HG02759 (cell line): ENCODE data around the gene WNK2.

Experiments
- ATAC-seq: cut with Tn5 transposase; IDR thresholded peaks from one replicate; pipeline ENCODE4 v1.9.1; 2021; ENCODE audit warnings: mild to moderate bottlenecking, moderate library complexity; ENCODE audit not compliant: unreplicated experiment

The WNK2 gene

DNA sequence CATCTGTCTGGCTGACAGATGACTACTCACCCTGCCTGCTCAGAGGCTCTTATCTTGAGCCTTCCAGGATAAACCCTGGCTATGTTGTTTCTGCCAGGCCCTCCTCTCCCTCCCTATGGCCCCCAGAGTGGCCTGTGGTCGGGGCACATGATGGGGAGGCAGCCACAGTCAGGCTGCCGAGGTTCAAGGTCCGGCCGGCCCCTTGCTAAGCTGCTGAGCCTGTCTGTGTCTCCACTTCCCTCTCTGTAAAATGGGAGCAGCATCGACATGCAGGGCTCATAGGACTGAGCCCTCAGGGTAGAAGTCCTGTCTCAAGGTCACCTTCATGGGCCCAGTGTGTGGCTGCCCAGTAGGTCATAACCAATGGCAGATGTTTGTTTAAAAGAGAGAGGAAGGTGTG lies 28.5 kb downstream of the WNK2 start:
- no peak for ATAC-seq

GRCh38 chr9:93216073-93216365 lies 32.1 kb downstream of the WNK2 start:
- ATAC-seq = no peak

- no peak for ATAC-seq
Measured at GRCh38 chr9:93217706-93218105, 33.8 kb downstream of the WNK2 start.

DNA sequence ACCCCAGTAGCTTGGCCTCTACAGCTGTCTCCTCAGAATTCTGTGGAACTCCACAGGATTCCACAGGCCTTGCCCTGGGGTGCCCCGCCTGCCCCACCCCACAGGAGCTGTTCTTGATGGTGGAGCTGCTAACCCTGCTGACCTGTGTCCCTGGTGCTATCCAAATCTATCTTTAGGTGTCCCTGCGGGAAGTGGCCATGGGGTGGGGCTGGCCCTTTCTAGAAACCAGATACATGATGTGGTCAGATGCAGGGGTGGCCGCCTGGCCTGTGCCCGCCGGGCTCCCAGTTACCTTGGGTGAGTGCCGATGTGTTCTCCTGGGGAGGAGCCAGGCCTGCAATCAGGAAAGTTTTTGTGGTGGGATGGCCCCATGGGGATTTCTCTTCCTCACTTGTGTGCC lies 34.2 kb downstream of the WNK2 start:
- no peak for ATAC-seq

DNA sequence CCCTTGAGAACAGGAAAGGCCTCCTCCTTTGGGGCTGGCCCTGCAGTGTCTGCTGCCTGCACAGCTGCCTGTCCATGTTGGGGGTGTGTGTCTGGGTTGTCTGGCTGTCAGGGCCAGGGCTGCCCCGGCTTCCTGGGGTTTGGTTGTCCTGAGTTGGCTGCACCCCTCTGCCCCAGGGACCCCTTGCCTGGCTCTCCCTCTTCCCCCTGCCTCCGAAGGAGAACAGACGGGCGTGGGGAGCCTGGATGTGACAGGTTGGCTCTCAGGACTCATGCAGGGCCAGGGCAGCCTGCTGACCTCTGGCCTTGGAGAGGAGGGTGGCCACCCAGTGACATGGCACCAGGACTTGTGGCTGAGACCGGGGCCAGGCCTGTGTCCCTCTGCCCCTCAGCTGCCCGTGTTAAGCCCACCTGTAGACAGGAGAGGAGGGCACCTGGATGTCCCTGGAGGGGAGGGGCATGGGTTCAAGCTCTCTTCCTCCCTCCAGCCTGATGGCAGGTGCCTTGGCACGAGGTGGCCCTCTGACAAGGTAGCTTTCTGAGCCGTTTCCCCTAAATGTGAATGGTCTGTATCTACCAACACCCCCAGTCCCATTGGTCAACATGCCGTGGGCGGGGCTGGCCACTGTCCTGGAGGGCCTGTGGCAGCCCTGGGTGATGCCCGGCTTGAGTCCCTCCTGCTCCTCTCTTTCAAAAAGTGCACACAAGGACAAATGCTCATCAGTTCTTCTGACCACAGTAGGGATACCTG lies 34.9 kb downstream of the WNK2 start:
- ATAC-seq = no peak

- no peak for ATAC-seq
Measured at GRCh38 chr9:93219692-93220091, 35.8 kb downstream of the WNK2 start.

DNA sequence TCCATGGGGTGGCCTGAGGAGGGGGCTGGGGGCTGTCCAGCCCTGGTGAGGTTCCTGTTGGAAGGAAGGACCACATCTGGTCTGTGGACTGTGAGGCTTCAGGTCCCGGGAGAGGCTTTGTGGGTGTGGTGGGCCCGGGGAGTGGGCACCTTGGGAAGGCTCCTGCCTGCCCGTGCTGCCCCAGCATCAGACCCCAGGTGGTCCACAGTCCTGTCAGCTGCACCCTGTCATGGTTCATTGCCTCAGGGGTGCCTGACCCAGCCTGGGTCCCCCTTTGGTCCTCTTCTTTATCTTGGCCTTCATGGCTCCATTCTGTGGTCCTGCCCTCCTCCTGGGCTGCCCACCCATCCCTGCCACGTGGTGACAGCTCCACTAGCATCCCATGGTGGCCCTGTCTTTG lies 36.7 kb downstream of the WNK2 start:
- ATAC-seq = no peak

GRCh38 chr9:93221044-93221443 lies 37.1 kb downstream of the WNK2 start:
- ATAC-seq = no peak

GRCh38 chr9:93222890-93223259 lies 38.9 kb downstream of the WNK2 start:
- ATAC-seq = no peak

DNA sequence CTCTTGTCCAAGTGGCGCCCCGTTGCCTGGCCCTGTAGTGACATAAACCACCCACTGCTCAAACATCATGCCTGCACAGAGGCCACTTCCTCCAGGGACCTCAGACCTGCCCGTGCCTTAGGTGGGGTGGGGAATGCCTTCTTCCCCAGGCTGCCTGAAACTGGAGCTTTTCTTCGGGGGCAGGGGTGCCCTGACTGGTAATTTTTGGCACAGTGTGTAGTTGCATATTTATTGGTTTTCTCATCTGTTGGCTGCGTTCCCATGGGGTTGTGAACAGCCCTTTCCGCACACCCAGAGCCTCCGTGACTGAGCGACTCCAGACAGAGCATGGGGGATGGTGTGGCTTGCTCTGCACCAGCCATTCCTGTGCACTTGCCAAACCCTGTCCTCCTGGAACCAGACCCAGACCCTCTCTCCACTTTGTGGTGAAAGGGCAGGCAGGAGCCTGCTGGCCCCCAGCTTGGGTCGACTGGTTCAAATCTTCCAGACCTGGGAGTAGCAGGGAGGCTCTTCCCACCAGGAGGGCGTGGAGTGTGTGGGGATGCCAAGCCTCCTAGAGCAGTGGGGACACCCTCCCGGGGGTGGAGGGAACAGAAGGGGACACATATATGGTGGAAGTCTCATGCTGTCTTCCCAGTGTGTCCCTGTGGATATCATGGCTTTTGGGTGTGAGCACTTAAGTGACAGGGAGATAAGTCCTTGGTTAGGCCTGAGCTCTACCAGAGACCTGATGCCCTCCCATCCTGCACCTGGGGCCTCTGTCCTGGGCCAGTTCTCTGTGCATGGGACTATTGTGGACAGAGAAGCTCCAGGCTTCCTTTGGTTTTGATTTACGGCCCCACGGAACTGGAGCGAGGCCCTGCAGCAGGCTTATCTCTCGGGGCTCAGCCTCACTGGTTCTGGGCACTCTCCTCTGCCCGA lies 39.6 kb downstream of the WNK2 start:
- ATAC-seq = no peak

- ATAC-seq = no peak
Measured at GRCh38 chr9:93224591-93224990, 40.7 kb downstream of the WNK2 start.

DNA sequence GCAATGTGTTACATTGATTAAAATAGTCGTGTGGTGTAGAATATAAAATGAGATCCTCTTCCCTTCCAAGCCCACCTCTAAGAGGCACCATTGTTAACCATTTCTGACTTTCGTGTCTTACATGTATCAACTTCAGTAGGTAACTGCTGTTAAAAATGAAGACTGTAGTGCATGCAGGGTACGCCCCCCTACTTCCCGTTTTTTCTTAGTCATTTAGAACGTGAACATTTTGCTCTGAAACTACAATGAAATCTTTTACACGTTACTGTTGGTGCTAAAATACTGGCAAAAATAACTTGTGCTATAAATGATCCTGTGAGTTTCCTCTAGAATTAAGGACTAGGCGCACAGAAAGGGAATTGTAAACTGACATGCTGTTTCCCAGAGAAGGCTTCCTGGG lies 41.5 kb downstream of the WNK2 start:
- ATAC-seq = no peak

DNA sequence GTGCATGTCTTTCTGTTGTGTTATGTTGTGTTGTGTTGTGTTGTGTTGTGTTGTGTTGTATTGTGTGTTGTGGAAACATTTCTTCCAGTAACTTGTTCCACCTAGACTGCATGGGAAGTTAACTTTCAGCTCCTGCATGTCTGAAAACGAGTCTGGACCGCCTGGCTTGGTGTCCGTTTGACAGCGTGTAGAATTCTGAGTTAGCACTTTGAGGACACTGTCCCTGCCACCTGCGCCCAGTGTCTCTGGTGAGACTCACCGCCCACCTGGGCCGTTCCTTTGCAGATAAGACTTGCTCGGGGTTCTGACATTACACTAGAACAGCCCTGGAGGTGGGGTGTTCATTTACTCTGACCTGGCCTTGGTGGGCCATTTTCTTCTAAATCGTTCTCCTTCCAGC lies 42.0 kb downstream of the WNK2 start:
- no peak for ATAC-seq

GRCh38 chr9:93226819-93227218 lies 42.9 kb downstream of the WNK2 start:
- ATAC-seq = no peak

DNA sequence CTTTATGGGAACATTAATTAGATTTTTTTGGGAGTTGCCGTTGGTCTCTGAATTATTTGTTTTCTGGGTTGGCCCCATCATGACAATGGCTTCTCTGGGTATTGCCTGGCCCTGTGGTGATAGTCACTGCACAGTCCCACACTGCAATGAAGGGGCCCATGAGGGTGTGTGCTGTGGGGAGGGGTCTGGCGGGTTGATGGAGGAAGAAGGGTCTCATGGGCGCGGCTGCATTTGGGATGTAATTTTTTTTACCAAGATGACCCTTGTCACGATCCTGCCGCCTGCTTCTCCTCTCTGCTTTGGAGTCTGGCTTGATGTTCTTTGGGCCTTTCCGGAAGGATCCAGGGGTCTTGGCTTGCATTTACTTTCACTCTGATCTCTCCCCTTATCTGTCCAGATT lies 44.1 kb downstream of the WNK2 start:
- no peak for ATAC-seq

DNA sequence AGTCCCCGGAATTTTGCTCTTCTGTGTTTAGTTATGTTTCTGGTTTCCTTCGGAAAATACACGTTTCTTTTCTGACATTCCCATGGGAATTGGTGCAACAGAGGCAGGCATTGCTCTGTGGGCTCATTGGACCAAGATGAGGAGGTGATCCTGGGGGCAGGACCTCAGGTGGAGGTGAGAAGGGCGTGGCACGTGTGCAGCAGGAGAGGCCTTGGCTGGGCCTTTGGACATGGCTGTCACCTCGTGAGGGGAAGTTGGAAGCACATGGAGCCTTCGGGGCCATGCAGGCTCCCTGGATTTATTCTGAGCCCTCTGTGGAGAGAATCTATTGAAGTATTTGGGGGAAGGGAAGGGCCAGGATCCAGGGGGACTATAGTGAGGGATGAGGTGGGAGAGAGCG lies 44.5 kb downstream of the WNK2 start:
- no peak for ATAC-seq

DNA sequence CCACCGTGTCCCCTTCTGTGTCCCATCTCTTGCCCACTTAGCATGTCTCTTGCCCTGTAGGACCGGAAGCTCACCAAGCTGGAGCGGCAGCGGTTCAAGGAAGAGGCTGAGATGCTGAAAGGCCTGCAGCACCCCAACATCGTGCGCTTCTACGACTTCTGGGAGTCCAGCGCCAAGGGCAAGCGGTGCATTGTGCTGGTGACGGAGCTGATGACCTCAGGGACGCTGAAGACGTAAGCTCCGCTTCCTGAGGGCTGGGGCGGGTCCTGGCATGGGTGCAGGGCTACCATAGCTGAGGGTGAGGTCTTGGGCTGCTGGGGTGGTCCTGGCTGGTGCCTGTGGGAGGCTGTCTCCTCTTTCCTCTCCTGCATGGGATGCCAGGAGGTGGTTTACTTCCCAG lies 45.7 kb downstream of the WNK2 start:
- ATAC-seq = no peak

DNA sequence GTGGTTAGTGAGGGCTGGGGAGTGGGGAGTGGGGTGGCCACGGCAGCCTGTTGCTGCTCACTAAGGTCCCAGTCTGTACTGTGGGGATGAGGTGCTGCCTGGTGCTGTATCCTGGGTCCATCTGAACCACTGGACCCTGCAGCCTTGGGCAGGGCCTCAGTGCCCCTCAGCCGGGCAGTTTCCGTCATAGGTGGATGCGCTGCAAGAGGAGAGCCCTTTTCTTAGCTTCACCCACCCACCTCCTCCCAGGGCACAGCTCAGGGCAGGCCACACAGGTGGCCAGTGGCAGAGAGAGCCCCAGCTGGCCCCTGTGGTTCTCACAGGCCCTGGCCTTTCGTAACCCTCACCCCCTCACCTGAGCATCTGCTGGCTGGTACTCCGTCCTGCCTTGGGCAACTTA lies 46.2 kb downstream of the WNK2 start:
- ATAC-seq = no peak

- no peak for ATAC-seq
Measured at GRCh38 chr9:93230601-93231000, 46.7 kb downstream of the WNK2 start.

DNA sequence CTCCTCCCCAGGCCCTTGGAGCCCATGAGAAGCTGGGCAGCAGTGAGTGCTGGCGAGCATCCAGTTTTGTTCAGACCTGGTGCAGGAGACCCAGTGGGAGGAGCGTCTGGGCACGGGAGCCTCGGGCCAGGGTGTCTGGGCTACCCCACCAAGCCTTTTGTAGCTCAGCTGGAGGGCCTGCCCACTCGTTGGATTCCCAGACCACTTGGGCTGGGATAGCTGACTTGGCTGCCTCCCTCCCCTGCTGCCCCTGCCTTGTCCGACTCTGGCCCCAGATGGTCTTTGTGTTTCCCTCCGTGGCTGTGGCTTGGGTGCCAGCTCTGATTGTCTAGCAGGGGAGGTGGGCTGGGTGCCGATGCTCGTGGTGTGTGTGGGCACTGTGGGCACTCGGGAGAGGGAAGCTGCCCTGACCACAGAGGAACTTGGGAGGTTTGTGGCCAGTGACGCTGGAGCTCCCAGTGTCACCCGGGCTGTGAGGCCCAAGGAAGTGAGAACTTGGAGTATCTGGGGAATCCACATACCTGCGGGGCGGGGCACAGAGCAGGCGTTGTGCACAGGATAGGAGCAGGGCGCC lies 47.3 kb downstream of the WNK2 start:
- ATAC-seq = no peak

DNA sequence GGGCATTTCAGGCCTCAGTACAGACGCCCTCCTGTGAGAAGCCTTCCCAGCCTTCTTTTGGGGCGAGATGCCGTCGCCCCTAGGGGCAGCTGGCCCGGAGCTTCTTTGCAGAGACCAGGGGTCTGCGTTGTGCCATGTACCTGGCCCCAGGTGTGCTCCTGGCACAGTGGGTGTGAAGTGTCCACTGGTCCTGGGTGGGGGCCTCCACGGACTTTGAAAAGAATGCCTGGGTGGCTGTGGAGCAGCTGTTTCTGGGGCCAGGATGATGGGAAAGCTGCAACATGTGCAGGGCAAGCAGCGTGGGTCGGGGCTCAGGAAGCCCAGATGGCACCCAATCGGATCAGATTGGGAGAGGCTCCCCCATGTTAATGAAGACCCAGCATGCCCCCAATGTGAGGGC lies 47.8 kb downstream of the WNK2 start:
- no peak for ATAC-seq

DNA sequence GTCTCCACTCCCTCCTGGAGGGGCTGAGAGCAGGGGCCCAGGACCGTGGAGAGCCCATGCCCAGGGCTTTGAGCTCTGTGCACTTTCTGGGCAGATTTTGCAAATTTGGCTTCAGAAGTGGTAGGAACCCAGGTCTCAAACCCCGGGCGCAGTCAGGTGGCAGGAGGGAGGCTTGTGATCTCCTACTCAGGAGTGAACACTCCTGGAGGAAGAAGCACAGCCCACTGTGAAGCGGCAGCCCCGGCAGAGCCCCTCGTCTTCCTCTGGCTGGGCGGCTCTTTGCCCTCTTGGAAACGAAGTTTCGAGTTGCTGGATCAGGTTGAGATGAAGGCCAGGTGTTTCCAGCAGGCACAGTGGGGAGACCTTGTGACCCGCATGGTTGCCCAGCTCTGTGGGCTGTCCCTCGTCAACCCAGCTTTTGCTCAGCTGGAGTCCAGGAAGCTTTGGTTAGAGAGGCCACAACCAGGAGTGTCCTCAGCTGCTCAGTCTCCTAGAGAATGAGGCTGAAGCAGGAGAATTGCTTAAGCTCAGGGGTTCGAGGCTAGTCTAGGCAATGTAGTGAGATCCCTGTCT lies 48.5 kb downstream of the WNK2 start:
- no peak for ATAC-seq
